Measurements from ENCODE around the gene COMMD3.

COMMD3 gene

DNA sequence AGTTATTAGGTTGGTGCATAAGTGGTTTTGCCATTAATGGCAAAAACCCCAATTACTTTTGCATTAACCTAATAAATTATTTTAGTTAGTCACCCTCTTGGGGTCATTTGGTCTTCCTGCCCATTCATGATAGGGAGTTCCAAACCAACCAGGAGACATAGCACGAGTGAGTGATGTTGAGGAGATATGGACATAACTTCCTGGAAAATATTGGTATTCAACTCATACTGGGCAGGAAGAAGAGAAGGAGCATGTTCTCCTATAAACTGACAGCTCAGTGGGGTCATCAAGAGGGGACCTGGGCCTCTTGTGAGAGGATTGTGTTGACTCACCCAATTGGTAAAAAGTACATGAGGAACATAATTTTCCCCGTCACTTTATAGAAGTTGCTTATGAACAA lies 52.8 kb downstream of the COMMD3 start:
- no peak for DNase-seq

DNA sequence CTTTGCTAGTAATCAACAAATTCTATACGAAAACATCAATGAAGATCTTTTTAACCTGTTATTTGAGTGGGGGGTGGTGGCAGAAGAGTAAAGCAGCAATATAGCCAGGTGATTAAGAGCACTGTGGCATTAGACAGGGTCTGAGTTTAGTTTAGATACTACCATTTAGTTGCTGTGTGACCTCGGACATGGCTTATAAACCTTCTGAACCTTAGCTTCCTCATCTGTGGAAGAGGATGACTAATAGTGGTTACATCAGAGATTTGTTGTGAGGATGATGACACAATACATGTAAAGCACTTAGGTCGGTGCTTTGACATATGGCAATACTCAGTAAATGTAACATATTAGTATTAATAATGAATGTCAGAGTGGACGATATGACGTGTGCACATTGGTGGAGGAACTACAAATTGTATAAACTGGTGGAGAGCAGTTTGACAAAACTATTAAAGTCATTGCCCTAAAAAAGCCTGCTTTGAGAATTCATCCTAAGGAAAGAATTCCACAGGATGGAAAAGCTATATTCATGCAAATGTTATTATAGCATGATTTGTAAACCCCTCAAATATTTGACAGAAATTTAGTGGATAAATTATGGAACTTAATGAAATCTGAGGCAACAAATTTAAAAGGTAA lies 53.4 kb downstream of the COMMD3 start:
- DNase-seq: no peak

Measured in cerebellar nuclear complex (tissue), 1 donor.